GM19193 (cell line): ENCODE data around the gene ABCA1.

Experiments
- POLR2A ChIP-seq: IDR thresholded peaks from 4 replicates; pipeline ENCODE4 v1.6.1; 2011; ENCODE audit not compliant: insufficient read depth, insufficient read length; ENCODE audit errors: extremely low read depth

ABCA1 gene

DNA sequence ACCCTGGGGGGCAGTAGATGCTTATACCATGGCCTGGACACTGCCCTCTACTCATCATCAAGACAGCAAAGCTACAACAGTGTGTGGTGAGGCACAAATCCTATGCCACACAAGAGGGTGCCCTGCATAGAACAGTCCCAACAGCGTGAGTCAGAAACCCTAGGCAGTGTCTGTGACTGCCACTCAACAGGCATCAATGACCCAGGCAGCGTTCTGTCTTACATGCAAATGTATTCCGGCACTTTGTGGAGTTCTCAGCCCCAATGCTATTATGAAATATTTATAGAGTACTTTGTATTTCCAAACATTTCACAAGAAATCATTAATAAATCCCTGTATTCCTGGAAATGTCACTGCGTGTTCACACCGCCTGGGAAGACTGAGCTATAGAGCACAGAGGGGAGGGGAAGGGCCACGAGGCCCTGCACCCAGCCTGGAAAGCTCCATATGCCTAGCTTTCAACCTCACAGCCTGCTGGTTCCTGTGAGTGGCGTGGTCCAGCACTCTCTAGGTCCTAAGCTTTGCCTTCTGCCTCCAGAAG lies 86.3 kb downstream of the ABCA1 start:
- TF ChIP-seq POLR2A = no peak

DNA sequence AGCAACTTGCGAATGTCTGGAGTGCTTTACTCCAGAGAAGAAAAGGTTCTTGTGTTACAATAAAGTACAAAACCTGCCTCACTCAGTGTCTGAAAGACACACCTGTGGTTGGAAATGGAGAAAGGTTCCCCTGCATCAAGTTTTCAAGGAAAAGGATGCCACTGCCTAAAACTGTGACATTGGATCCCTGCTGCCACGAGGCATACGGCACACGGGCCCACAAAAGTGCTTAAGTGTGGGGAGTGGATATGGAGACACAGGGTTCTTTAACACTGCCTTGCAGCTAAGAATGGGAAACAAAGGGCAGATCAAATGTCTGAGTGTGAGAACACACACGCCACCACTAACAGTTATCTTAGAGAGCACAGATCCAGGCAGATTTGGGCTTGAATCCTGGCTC lies 89.0 kb downstream of the ABCA1 start:
- no peak for TF ChIP-seq POLR2A

DNA sequence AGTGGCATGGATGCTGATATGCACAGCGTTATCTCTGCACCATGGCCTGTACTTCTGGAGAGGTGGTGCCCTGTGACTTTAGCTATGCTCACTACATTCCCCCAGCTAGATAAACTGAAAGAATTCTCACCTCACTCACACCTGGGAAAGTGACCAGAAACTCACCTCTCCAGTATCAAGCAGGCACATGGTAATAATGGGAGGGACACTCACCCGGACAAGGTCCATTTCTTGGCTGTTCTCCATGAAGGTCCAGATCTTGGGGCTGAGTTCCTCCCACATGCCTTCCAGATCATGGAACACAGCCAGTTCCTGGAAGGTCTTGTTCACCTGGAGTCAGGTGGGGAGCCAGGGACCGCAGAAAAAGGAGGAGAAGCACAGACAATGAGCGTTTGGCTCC lies 91.2 kb downstream of the ABCA1 start:
- no peak for TF ChIP-seq POLR2A

DNA sequence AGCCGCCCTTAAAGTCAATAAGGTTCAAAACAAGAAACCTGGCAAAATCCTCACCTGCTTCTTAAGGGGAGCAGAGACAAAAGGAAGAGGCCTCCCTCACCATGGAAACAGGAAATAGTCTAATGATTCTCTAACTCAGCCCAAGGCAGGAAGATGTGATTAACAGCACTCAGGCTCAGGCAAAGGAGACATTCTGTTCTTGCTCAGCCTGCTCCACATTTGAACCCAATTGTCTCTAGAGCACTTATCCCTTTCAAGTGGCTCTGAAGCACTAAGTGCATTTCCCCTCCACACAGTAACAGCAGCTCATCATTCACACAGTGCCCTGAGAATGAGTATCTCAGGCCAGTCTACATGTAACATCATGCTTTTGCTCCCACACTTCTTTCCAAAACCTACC lies 91.7 kb downstream of the ABCA1 start:
- no peak for TF ChIP-seq POLR2A

DNA sequence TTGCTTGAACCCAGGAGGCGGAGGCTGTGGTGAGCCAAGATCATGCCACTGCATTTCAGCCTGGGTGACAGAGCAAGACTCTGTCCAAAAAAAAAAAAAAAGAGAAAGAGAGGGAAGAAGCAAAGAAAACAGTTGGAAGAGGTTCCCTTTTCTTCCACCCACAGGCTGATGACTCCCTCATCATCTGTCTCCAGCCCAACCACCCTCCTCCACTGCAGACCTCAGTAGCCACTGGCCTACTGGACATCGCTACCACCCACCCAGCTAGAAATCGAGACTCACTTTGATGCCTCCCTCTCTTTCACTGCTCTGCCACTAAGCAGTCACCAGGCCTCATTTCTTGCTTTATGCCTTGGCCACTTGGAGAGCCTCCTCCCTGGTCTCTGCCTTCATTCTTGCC lies 92.8 kb downstream of the ABCA1 start:
- TF ChIP-seq POLR2A = no peak

DNA sequence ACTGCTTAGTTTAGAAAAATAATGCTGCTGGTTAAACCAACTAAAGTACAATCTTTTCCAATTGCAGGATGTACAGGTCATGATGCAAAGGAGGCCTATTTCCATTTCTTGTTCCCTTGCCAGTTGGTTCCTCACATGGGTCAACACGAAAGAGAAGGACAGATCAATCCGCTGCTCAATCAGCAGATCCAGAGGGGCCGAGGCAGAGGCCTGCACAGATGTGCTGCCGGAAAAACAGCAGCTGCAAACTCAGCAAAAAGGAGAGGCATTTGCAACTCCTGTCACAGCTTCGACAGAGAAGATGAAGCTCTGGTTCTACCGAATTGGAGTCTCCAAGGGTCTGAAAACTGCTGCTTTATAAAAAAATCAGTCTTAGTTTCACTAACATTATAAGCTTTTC lies 94.3 kb downstream of the ABCA1 start:
- no peak for TF ChIP-seq POLR2A

DNA sequence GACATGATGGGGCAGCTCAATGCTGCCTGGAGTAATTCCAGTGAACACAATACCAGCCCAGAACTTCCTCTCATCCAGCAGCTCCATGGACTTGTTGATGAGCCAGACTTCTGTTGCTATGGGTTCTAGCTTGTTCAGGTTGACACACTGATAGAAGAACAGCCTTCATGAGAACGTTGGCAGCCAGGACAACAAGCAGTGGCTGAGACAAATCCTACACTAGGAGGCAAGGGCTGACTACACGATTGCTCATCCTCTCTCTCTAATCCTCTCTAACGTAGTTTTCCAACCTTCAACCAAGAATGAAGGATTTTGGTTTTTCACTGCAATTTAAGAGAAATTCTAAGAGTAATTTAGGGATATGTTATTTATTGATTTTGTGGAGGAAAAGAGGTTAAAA lies 96.3 kb downstream of the ABCA1 start:
- TF ChIP-seq POLR2A = no peak

DNA sequence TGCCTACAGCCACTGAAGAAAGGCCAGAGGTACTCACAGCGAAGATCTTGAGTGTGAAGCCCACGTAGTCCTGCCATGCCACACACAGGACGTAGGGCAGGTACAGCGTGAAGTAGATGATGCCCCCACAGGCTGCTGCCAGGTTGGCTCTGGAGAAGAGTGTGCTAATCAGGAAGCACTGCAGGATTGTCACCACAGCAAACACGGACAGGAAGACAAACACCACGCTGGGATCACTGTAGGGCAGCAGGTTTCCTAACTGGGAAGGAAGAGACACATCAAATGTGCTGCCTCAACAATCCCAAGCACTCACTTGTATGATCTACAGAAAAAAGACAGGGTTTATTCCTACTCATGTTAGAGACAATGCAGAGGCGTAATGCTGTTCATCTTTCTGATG lies 101.0 kb downstream of the ABCA1 start:
- no peak for TF ChIP-seq POLR2A

DNA sequence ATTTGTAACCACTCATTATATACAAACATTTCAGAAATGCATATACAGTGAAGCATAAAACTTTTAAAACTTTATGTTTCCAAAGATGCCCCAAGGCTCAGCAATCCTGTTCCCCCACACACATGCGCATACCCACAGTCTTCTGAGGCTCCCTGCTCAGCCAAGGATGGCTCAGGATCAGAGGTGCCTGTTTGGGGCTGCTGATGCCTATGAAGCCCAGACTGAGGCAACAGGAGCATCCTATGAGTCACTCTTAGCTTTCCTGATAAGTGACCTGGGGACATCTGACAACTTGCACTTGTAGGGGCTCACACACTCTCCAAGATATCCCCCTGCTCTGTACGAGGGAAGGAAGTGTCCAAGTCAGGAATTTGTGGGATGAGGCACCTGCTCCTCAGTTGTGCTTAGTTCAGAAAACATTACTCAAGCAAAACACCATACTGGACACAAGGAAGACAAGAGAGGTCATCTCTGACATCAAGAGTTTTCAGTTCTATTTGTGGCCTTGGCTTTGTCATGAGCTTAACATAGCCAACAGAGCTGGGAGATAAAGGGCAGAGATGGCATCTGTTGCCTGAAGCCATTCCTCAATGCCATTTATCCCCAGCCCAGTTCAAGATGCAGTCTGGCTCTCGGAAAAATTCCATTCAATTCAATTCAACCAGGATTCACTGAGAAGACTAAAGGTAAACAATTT lies 101.7 kb downstream of the ABCA1 start:
- TF ChIP-seq POLR2A = no peak

DNA sequence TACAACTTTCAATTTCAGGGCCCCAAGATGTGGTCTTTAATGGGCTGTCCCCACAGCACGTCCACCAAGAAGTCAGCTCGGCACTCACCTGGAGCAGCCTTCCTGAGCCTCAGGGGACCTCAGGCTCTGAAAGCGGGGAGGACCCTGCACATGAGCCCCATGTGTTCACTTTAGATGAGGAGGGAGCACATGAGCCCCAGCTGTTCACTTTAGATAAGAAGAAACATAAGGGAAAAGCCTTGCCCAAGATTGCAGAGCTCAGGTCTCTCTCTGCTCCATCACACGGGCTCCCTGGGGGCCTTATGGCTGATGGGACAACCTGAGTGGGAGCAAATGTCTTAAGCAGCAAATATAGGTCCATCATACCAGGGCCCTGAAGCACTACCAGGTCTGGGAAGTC lies 107.6 kb downstream of the ABCA1 start:
- no peak for TF ChIP-seq POLR2A

DNA sequence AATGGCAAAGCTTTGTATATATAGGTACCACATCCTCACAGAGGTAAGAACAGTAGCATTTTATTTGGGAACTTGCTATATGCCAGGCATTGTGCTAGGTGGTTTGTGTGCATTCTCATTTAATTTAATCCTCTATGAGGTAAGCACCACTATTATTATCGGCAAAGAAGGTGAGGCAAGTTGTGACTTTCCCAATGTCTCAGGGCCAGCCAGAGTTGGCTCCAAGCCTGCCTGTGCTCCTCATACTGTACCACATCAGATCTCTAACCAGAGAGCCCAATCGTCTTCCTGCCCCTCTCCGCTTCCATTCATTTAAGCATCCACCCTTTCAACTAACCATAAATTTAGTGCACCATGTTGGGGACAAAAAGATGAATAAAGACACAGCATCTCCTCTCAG lies 108.9 kb downstream of the ABCA1 start:
- no peak for TF ChIP-seq POLR2A

DNA sequence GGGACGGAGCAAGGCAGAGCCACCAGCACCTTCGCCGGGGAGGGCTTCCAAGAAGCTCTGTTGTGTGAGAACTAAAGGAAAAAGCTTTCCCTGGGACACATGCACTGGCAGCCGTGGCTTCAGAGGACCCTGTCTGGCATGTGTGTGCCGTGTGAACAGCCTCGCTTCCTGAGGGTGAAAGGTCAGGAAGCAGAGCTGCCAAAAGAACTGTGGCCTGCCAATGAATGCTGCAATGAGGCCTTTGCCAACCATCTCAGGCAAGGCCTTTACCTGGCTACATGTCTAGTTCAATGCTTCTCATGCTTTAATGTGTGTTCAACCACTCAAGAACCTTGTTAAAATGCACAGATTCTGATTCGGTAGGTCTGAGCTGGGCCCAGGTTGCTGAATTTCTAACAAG lies 110.5 kb downstream of the ABCA1 start:
- TF ChIP-seq POLR2A = no peak

DNA sequence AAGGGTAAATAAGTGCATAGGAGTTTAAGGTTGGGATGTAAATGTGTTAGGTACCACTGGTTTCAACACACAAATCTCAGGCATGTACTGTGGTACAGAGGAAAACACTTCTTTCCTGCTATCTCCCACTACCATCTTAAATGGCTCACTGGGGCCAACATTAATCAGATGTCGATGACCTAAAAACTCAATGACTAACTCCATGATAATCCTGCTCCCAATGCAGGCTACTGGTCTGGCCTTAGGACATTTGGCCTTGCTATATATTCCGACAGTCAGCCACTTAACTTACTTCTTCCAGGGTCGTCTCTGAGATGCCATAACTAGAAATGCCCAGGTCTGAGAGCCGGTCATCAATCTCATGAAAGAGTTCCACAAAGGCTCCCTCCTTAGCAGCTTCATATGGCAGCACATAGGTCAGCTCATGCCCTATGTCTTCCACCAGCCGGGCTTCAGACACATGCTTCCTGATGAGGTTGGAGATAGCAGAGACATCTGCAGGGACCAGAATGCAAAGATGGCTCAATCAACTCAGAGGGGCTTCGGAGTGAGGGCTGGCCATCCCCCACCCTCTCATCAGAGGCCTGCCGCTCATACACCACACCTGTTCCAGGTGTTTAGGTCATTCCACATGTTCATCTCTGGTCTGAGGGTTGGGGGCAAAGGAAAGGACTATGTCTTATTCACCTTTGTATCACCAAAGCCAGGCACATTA lies 111.9 kb downstream of the ABCA1 start:
- TF ChIP-seq POLR2A = no peak

DNA sequence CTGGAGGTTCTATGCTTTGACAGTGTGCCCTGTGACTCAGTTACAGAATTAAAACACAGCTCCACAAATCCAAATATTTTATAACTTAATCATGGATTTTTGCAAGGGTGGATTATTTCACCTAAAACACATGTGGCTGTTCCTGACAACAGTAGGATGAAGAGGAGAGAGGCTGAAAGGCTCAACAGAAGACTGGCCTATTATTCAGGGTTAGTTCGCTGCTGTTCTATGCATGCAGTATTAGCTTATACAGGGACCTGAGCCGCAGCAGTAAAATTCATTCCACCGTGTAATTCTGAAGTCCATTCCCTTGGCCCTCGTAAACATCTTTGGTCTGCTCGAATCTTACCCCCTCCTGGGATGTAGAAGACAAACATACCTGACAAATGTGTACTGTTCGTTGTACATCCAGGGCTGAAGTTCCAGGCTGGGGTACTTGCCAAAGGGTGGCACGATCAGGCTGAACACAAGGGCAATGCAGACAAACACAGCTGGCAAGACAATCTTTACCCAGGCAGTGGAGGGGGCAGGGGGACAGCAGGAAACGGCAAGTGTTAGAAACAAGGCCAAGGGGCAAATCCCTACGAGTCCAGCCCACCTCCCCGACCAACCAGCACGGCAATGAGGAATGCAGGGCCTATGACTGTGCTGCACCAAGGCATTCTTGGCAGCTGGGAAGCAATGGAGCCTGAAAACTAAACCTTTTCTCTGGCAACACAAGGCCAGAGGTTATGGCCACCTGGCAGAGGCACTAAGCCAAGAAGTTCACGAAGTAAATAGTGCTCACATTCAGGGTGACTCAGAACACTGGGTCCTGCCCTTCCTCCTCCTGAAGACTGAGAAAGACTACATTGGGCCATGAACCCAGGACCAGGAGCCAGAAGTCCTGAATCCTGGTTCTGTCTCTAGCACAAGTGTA lies 117.3 kb downstream of the ABCA1 start:
- no peak for TF ChIP-seq POLR2A

DNA sequence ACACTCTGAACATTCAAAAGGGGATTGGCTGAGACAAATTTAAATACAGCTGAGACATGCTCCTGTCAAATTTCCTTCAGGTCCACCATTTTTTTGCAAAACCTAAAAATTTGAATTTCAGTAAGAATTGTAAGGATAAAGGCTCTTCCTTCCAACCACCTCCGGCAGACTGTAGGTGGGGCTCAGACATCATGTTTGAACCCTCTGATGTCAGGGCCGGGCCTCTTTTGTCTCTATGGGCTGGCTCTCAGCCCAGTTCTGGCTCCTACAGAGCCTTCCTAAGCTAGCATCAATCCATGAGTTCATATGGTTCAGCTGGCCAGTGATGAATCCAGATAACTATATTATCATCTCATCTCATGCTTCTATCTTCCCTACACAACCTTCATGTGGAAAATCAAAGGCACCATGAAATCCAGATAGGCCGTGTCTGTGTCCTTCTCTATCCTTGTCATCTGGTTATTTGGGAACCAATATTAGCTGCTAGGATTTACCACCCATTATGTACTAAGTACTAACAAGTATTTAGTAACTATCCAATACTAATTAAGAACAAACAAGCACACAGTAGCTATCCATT lies 119.8 kb downstream of the ABCA1 start:
- TF ChIP-seq POLR2A = no peak
